NT2/D1 (cell line): Measurements from ENCODE around the gene DNAH17.

Experiments used
- SUZ12 ChIP-seq: IDR thresholded peaks from 2 replicates; pipeline ENCODE4 v1.6.1; 2011; ENCODE audit not compliant: insufficient read length, insufficient read depth; ENCODE audit errors: extremely low read depth
- YY1 ChIP-seq: IDR thresholded peaks from 2 replicates; pipeline ENCODE4 v1.6.1; 2011; ENCODE audit not compliant: insufficient read length, insufficient read depth
- ZNF274 ChIP-seq: IDR thresholded peaks from 2 replicates; pipeline ENCODE4 v1.6.1; 2011; ENCODE audit warnings: mild to moderate bottlenecking, low read depth, low read length

DNA sequence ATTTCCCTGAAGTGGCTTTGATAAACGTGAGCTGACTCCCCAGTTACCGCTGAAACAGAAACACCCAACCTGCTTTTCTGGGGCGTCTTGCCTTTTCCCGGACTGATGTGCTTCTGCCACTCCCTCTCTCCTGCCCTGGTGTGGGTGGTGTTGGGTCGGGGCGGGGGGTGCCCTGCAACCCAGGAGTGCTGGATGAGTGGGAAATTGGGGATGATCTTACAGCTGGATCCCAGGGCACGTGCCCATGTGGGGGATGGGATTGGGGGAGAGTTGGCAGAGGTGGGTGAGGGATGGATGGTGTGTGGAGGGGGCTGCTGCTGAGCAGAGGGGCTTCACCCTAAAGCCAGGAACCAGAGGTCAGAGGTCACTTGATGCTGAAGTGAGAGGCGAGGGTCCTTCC, 170.3 kb downstream of the DNAH17 start:
- TF ChIP-seq YY1 (no peak), ZNF274 (no peak), SUZ12 (no peak)
